Testis (tissue), 2 donors: ENCODE data around the gene NAT14.

Experiments used
- CTCF ChIP-seq, 3 experiments: fragments of 450-650 bp in 2 of 3; fragments of 200-600 bp in 1 of 3; sonication (generic) in 1 of 3; IDR thresholded peaks; one replicate each; pipeline ENCODE4 v1.5.1; 2016 to 2019; ENCODE audit warnings: antibody characterized with exemption in 3 of 3, mild to moderate bottlenecking in 2 of 3, moderate library complexity in 1 of 3
- POLR2A ChIP-seq: fragments of 450-650 bp; IDR thresholded peaks from one replicate; pipeline ENCODE4 v1.6.1; 2017; ENCODE audit warnings: antibody characterized with exemption, mild to moderate bottlenecking, moderate library complexity

DNA sequence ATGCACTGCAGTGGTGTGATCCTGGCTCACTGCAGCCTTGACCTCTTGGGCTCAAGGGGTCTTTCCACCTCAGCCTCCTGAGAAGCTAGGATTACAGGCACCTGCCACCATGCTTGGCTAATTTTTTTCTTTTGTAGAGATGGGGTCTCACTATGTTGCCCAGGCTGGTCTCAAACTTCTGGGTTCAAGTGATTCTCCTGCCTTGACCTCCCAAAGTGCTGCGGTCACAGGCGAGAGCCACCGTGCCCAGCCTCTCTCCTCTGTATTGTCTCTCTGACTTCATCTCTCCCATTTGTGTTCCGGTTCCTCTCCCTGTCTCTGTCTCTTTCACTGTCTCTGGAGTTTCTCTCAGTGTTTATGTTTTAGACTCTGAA, 18.8 kb upstream of the NAT14 start:
- TF ChIP-seq CTCF (IDR thresholded peaks at IDR 0.05) (no peak), POLR2A (no peak)
